ENCODE measurements around the gene REC8.

DNA sequence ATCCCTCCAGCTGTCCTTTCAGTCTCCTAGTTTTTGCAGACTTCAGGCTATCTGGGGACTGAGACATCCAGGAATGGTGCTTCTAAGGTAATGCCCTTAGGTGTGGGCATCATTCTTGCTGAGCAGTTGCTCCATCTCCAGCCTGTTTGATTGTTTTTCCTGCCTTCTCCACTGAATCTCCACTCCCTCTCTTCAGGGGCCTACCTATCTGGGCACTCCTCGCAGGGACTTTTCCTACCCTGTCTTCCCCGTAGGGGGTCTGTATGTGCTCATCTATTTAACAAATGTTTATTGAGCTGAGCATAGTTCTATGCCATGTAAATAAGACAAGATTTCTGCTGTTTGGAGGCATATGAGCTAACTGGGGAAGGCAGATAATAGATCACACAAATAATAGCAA, 38.9 kb upstream of the REC8 start:
- TF ChIP-seq, protein P1, sequence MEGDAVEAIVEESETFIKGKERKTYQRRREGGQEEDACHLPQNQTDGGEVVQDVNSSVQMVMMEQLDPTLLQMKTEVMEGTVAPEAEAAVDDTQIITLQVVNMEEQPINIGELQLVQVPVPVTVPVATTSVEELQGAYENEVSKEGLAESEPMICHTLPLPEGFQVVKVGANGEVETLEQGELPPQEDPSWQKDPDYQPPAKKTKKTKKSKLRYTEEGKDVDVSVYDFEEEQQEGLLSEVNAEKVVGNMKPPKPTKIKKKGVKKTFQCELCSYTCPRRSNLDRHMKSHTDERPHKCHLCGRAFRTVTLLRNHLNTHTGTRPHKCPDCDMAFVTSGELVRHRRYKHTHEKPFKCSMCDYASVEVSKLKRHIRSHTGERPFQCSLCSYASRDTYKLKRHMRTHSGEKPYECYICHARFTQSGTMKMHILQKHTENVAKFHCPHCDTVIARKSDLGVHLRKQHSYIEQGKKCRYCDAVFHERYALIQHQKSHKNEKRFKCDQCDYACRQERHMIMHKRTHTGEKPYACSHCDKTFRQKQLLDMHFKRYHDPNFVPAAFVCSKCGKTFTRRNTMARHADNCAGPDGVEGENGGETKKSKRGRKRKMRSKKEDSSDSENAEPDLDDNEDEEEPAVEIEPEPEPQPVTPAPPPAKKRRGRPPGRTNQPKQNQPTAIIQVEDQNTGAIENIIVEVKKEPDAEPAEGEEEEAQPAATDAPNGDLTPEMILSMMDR (IDR thresholded peaks at IDR 0.05; ENCODE audit: poor library complexity), result no peak
- TF ChIP-seq EZH2phosphoT487 (IDR thresholded peaks at IDR 0.05; ENCODE audit: low read depth, severe bottlenecking, unreplicated experiment) (no peak), EZH2 (IDR thresholded peaks at IDR 0.05; ENCODE audit: borderline replicate concordance) (no peak)

Data from hepatocyte (in vitro differentiated cells).